Medulla oblongata (tissue), 1 donor: ENCODE measurements around the gene TM4SF20.

ENCODE experiments used
- DNase-seq: peaks from one replicate; pipeline ENCODE4 v3.0.0-alpha.2; 2015; ENCODE audit errors: extremely low spot score

The TM4SF20 gene

DNA sequence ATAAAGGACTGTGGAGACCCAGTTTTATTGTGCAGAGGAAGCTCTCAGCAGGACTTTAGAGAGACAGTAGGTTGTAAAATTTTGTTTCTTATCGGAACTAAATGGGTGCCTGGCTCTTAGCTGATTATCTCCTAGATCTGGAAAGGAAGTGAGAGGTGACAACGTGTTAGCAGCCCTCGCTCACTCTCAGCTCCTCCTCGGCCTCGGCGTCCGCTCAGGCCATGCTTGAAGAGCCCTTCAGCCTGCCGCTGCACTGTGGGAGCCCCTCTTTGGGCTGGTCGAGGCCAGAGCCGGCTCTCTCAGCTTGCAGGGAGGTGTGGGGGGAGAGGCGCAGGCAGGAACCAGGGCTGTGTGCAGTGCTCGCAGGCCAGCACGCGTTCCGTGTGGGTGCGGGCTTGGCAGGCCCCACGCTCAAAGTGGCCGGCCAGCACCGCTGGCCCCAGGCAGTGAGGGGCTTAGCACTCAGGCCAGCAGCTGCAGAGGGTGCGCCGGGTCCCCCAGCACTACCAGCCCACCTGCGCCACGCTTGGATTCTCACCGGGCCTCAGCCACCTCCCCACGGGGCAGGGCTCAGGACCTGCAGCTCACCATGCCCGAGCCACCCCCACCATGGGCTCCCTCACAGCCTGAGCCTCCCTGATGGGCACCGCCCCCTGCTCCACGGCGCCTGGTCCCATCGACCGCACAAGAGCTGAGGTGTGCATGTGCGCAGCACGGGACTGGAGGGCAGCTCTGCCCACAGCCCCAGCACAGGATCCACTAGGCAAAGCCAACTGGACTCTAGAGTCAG is 58.6 kb downstream of the TM4SF20 start:
- no peak for DNase-seq

DNA sequence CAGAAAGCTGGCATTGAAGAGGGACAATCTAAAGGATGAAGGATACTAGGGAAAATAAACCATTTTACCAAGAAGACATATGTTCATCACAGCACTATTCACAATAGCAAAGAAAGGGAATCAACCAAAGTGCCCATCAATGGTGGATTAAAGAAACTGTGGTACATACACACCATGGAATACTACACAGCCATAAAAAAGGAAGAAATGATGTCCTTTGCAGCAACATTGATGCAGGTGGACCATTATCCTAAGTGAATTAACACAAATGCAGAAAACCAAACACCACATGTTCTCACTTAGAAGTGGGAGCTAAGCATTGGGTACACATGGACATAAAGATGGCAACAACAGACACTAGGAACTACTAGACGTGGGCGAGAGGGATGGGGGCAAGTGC is 61.3 kb downstream of the TM4SF20 start:
- DNase-seq, result no peak

DNA sequence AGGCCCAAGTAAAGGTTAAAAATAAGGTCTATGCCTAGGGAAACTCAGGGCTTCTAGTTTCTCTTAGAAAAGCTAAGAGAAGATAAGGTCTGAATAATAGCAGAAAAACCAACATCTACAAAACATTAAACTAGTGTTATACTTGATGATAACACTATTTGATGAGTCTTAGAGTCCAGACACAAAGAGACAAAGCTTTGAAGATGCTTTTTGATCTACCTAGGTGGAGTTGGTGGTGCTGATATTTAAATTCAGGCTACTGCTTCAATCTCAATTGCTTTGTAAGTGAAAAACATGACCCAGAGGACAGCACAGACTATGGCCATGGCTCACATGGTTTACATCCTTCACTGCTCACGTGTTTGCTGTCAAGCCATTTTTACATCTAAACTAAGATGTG is 65.8 kb downstream of the TM4SF20 start:
- DNase-seq, result no peak

DNA sequence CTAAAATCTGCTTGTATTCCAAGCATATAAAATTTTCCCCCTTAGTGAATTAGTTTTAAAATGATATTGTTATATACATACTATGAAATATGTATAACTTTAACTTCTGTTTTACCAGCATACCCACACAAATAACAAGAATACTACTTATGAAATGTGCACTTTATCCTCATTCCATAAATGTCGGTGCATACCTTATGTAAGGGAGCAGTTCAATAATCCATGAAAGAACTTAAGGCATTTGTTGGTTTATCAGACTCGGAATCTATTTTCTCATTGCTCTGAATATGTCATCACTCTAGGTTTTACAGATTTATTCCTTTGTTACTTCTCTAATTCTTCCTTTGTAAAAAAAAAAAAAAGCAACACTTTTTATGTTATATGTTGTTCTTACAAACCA is 66.5 kb downstream of the TM4SF20 start:
- DNase-seq, result no peak
